Testis (tissue), 2 donors: ENCODE data around the gene NAXD.

Experiments
- POLR2A ChIP-seq: fragments of 450-650 bp; IDR thresholded peaks from one replicate; pipeline ENCODE4 v1.6.1; 2017; ENCODE audit warnings: antibody characterized with exemption, mild to moderate bottlenecking, moderate library complexity
- TF ChIP-seq, protein P1 (sequence below), 3 experiments: fragments of 450-650 bp in 2 of 3; fragments of 200-600 bp in 1 of 3; sonication (generic) in 1 of 3; IDR thresholded peaks; one replicate each; pipeline ENCODE4 v1.5.1; 2016 to 2019; ENCODE audit warnings: antibody characterized with exemption in 3 of 3, mild to moderate bottlenecking in 2 of 3, moderate library complexity in 1 of 3

DNA sequence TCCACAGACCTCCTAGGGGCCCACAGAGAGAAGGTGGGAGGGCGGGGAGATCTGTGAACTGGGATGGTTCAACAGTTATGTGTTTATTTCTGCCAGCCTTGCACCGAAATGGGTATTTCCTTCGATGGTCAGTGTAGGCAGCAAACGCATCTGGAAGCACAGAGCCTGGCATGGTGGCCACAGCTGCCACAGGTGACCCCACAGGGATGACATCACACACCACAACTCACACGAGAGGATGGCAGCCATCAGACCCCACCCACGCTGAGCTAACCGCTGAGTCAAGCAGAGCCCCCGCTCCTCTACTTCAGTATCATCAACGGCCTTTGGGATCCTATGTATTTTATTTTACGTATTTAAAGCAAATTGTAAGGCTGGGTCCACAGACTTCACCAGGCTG lies 37.4 kb downstream of the NAXD start:
- TF ChIP-seq, protein P1, sequence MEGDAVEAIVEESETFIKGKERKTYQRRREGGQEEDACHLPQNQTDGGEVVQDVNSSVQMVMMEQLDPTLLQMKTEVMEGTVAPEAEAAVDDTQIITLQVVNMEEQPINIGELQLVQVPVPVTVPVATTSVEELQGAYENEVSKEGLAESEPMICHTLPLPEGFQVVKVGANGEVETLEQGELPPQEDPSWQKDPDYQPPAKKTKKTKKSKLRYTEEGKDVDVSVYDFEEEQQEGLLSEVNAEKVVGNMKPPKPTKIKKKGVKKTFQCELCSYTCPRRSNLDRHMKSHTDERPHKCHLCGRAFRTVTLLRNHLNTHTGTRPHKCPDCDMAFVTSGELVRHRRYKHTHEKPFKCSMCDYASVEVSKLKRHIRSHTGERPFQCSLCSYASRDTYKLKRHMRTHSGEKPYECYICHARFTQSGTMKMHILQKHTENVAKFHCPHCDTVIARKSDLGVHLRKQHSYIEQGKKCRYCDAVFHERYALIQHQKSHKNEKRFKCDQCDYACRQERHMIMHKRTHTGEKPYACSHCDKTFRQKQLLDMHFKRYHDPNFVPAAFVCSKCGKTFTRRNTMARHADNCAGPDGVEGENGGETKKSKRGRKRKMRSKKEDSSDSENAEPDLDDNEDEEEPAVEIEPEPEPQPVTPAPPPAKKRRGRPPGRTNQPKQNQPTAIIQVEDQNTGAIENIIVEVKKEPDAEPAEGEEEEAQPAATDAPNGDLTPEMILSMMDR (IDR thresholded peaks at IDR 0.05): no peak
- no peak for TF ChIP-seq POLR2A
